ENCODE data around the gene KDM4B.

The KDM4B gene

GRCh38 chr19:5147074-5147977 is 178.4 kb downstream of the KDM4B start:
- Histone ChIP-seq H3K27ac (ENCODE audit: low read depth, low read length) (no peak overlapping the region), H3K9ac (ENCODE audit: low read length) (no peak overlapping the region), H3K4me1 (ENCODE audit: control insufficient read depth, insufficient read depth, low read length) (no peaks in the 10 kb centered on the region), H3K4me3 (ENCODE audit: low read length) (no peak overlapping the region), H3K36me3 (ENCODE audit: control insufficient read depth, insufficient read depth, low read length) (peaks cover 10% of the 10 kb centered on the region), H3K27me3 (ENCODE audit: control insufficient read depth, insufficient read depth, low read length) (no peaks in the 10 kb centered on the region)

GRCh38 chr19:5147978-5148793 is 179.3 kb downstream of the KDM4B start:
- H3K27me3 ChIP-seq (ENCODE audit: control insufficient read depth, insufficient read depth, low read length) = no peaks in the 10 kb centered on the region
- H3K4me3 ChIP-seq (ENCODE audit: low read length) = no peak overlapping the region
- H3K9ac ChIP-seq (ENCODE audit: low read length) = no peak overlapping the region
- H3K4me1 ChIP-seq (ENCODE audit: control insufficient read depth, insufficient read depth, low read length) = no peaks in the 10 kb centered on the region
- peaks cover 10% of the 10 kb centered on the region for H3K36me3 ChIP-seq (ENCODE audit: control insufficient read depth, insufficient read depth, low read length)
- H3K27ac ChIP-seq (ENCODE audit: low read depth, low read length) = no peak overlapping the region

- Histone ChIP-seq H3K4me1 (ENCODE audit: control insufficient read depth, insufficient read depth, low read length) (no peaks in the 10 kb centered on the region), H3K36me3 (ENCODE audit: control insufficient read depth, insufficient read depth, low read length) (peaks cover 10% of the 10 kb centered on the region), H3K9ac (ENCODE audit: low read length) (no peak overlapping the region), H3K27ac (ENCODE audit: low read depth, low read length) (no peak overlapping the region), H3K27me3 (ENCODE audit: control insufficient read depth, insufficient read depth, low read length) (no peaks in the 10 kb centered on the region), H3K4me3 (ENCODE audit: low read length) (no peak overlapping the region)
These were observed 179.9 kb downstream of the KDM4B start for GRCh38 chr19:5148794-5149190.

- Histone ChIP-seq H3K27ac (ENCODE audit: low read depth, low read length) (no peak overlapping the region), H3K36me3 (ENCODE audit: control insufficient read depth, insufficient read depth, low read length) (peaks cover 10% of the 10 kb centered on the region), H3K27me3 (ENCODE audit: control insufficient read depth, insufficient read depth, low read length) (no peaks in the 10 kb centered on the region), H3K4me3 (ENCODE audit: low read length) (no peak overlapping the region), H3K9ac (ENCODE audit: low read length) (no peak overlapping the region), H3K4me1 (ENCODE audit: control insufficient read depth, insufficient read depth, low read length) (no peaks in the 10 kb centered on the region)
These were observed 180.6 kb downstream of the KDM4B start for GRCh38 chr19:5149508-5149907.

GRCh38 chr19:5149932-5150901 is 181.3 kb downstream of the KDM4B start:
- no peaks in the 10 kb centered on the region for H3K4me1 ChIP-seq (ENCODE audit: control insufficient read depth, insufficient read depth, low read length)
- peaks cover 6% of the 10 kb centered on the region for H3K36me3 ChIP-seq (ENCODE audit: control insufficient read depth, insufficient read depth, low read length)
- no peak overlapping the region for H3K4me3 ChIP-seq (ENCODE audit: low read length)

GRCh38 chr19:5150902-5151741 is 182.2 kb downstream of the KDM4B start:
- Histone ChIP-seq H3K4me1 (ENCODE audit: control insufficient read depth, insufficient read depth, low read length) (no peaks in the 10 kb centered on the region), H3K27me3 (ENCODE audit: control insufficient read depth, insufficient read depth, low read length) (no peaks in the 10 kb centered on the region), H3K27ac (ENCODE audit: low read depth, low read length) (no peak overlapping the region), H3K4me3 (ENCODE audit: low read length) (no peak overlapping the region), H3K9ac (ENCODE audit: low read length) (no peak overlapping the region), H3K36me3 (ENCODE audit: control insufficient read depth, insufficient read depth, low read length) (peaks cover 5% of the 10 kb centered on the region)

More at GRCh38 chr19:5149932-5150901, 181.3 kb downstream of the KDM4B start:
- H3K27me3 ChIP-seq (ENCODE audit: control insufficient read depth, insufficient read depth, low read length) = no peaks in the 10 kb centered on the region
- H3K9ac ChIP-seq (ENCODE audit: low read length) = no peak overlapping the region
- H3K27ac ChIP-seq (ENCODE audit: low read depth, low read length) = no peak overlapping the region

- no peaks in the 10 kb centered on the region for H3K27me3 ChIP-seq (ENCODE audit: control insufficient read depth, insufficient read depth, low read length)
- no peak overlapping the region for H3K27ac ChIP-seq (ENCODE audit: low read depth, low read length)
- H3K36me3 ChIP-seq (ENCODE audit: control insufficient read depth, insufficient read depth, low read length) = peaks cover 3% of the 10 kb centered on the region
- no peak overlapping the region for H3K9ac ChIP-seq (ENCODE audit: low read length)
- no peaks in the 10 kb centered on the region for H3K4me1 ChIP-seq (ENCODE audit: control insufficient read depth, insufficient read depth, low read length)
- H3K4me3 ChIP-seq (ENCODE audit: low read length) = no peak overlapping the region
These were observed 183.3 kb downstream of the KDM4B start for GRCh38 chr19:5152013-5152763.

GRCh38 chr19:5152767-5153532 is 184.0 kb downstream of the KDM4B start:
- Histone ChIP-seq H3K9ac (ENCODE audit: low read length) (no peak overlapping the region), H3K27ac (ENCODE audit: low read depth, low read length) (no peak overlapping the region), H3K36me3 (ENCODE audit: control insufficient read depth, insufficient read depth, low read length) (peaks cover 3% of the 10 kb centered on the region), H3K4me3 (ENCODE audit: low read length) (no peak overlapping the region), H3K4me1 (ENCODE audit: control insufficient read depth, insufficient read depth, low read length) (no peaks in the 10 kb centered on the region), H3K27me3 (ENCODE audit: control insufficient read depth, insufficient read depth, low read length) (no peaks in the 10 kb centered on the region)

GRCh38 chr19:5153601-5154128 is 184.8 kb downstream of the KDM4B start:
- Histone ChIP-seq H3K27me3 (ENCODE audit: control insufficient read depth, insufficient read depth, low read length) (no peaks in the 10 kb centered on the region), H3K27ac (ENCODE audit: low read depth, low read length) (no peak overlapping the region), H3K36me3 (ENCODE audit: control insufficient read depth, insufficient read depth, low read length) (peaks cover 3% of the 10 kb centered on the region), H3K4me1 (ENCODE audit: control insufficient read depth, insufficient read depth, low read length) (no peaks in the 10 kb centered on the region), H3K4me3 (ENCODE audit: low read length) (no peak overlapping the region), H3K9ac (ENCODE audit: low read length) (no peak overlapping the region)

- Histone ChIP-seq H3K36me3 (ENCODE audit: control insufficient read depth, insufficient read depth, low read length) (peaks cover 3% of the 10 kb centered on the region), H3K27me3 (ENCODE audit: control insufficient read depth, insufficient read depth, low read length) (no peaks in the 10 kb centered on the region), H3K4me3 (ENCODE audit: low read length) (no peak overlapping the region), H3K9ac (ENCODE audit: low read length) (no peak overlapping the region), H3K27ac (ENCODE audit: low read depth, low read length) (no peak overlapping the region), H3K4me1 (ENCODE audit: control insufficient read depth, insufficient read depth, low read length) (no peaks in the 10 kb centered on the region)
These were observed 185.4 kb downstream of the KDM4B start for GRCh38 chr19:5154129-5154798.

Data from rectal smooth muscle tissue (tissue), 1 donor.